HuH-7.5 (cell line): ENCODE results near the gene REXO1.
"Not testable (repeated sequence)": the region's sequence is repeated elsewhere in the genome, so short reads cannot be mapped to it uniquely, and the experiment has no call there.

Experiments used
- DNase-seq: peaks from one replicate; pipeline ENCODE4 v3.0.0; 2011; ENCODE audit warnings: low spot score

Gene REXO1

GRCh38 chr19:1813192-1814182, 34.8 kb downstream of the REXO1 start:
- no peak for DNase-seq

GRCh38 chr19:1812426-1813191, 35.7 kb downstream of the REXO1 start:
- peak; percentile 99 for DNase-seq

- no peak for DNase-seq
These were observed 36.3 kb downstream of the REXO1 start, which contains the start of gene ATP8B3 for GRCh38 chr19:1811942-1812425. ATP8B3 (minus strand) TSS chr19:1812276; CDS start chr19:1811736, 540 bp downstream.

GRCh38 chr19:1811472-1811894, 36.8 kb downstream of the REXO1 start:
- peak; percentile 70 for DNase-seq

- DNase-seq: no peak
These were observed 37.7 kb downstream of the REXO1 start for GRCh38 chr19:1810439-1811160.

- DNase-seq: no peak
These were observed 38.6 kb downstream of the REXO1 start for GRCh38 chr19:1809678-1810077.

GRCh38 chr19:1808395-1808731, 39.9 kb downstream of the REXO1 start:
- DNase-seq: no peak

GRCh38 chr19:1807695-1808394, 40.4 kb downstream of the REXO1 start:
- DNase-seq: no peak

GRCh38 chr19:1807030-1807694, 41.1 kb downstream of the REXO1 start:
- DNase-seq: no peak

GRCh38 chr19:1806184-1807029, 41.9 kb downstream of the REXO1 start:
- no peak for DNase-seq

GRCh38 chr19:1805401-1806183, 42.7 kb downstream of the REXO1 start:
- DNase-seq: no peak

- no peak for DNase-seq
These were observed 43.4 kb downstream of the REXO1 start for GRCh38 chr19:1804858-1805257.

- no peak for DNase-seq
These were observed 48.5 kb downstream of the REXO1 start for GRCh38 chr19:1799695-1800342.

GRCh38 chr19:1797313-1797712, 51.0 kb downstream of the REXO1 start:
- not testable (repeated sequence) for DNase-seq

- no peak for DNase-seq
These were observed 51.7 kb downstream of the REXO1 start for GRCh38 chr19:1796395-1797142.

- no peak for DNase-seq
These were observed 53.7 kb downstream of the REXO1 start for GRCh38 chr19:1794424-1795172.

- no peak for DNase-seq
These were observed 56.4 kb downstream of the REXO1 start for GRCh38 chr19:1791879-1792278.
